Loucy (cell line): ENCODE measurements around the gene ADORA3.

Experiments
- CTCF ChIP-seq: fragments of 200-600 bp; sonication (generic); conservative IDR thresholded peaks from 2 replicates; pipeline ENCODE4 v1.5.1; 2014; ENCODE audit warnings: mild to moderate bottlenecking, antibody characterized with exemption, low read length
- EZH2phosphoT487 ChIP-seq: fragments of 200-600 bp; IDR thresholded peaks from 2 replicates; pipeline ENCODE4 v1.6.1; 2018; ENCODE audit warnings: antibody characterized with exemption, mild to moderate bottlenecking, moderate library complexity, borderline replicate concordance

GRCh38 chr1:111462370-111463028 is 40.9 kb downstream of the ADORA3 start:
- TF ChIP-seq CTCF (no peak), EZH2phosphoT487 (no peak)
